H9 (cell line): ENCODE results near the gene CRAMP1. TPM values are rescaled to one million over a fixed set of nuclear protein-coding genes. Genes with fewer than 3 reads are reported as not detected.

Source experiments
- DNase-seq: peaks from one replicate; pipeline ENCODE4 v3.0.0-alpha.2; 2017
- H2AFZ ChIP-seq: one replicate; pipeline ENCODE4 v1.6.1; 2013; ENCODE audit warnings: mild to moderate bottlenecking, low read length, control low read depth, moderate library complexity
- H2AK5ac ChIP-seq: 2 replicates; pipeline ENCODE4 v1.6.1; 2013; ENCODE audit warnings: low read length, control low read depth, mixed read lengths; ENCODE audit not compliant: insufficient read length
- H2BK120ac ChIP-seq: one replicate; pipeline ENCODE4 v1.6.1; 2013; ENCODE audit warnings: low read depth, mild to moderate bottlenecking, low read length, control low read depth, inconsistent platforms; ENCODE audit not compliant: poor library complexity, severe bottlenecking
- H2BK12ac ChIP-seq: 2 replicates; pipeline ENCODE4 v1.6.1; 2013; ENCODE audit warnings: low read length, control low read depth, mixed read lengths, low read depth; ENCODE audit not compliant: insufficient read length
- H2BK15ac ChIP-seq: 2 replicates; pipeline ENCODE4 v1.6.1; 2013; ENCODE audit warnings: low read depth, low read length, control low read depth
- H2BK20ac ChIP-seq: one replicate; pipeline ENCODE4 v1.6.1; 2013; ENCODE audit warnings: low read depth, mild to moderate bottlenecking, low read length, control low read depth, inconsistent platforms; ENCODE audit not compliant: poor library complexity, severe bottlenecking
- H2BK5ac ChIP-seq: 2 replicates; pipeline ENCODE4 v1.6.1; 2013; ENCODE audit warnings: low read length, control low read depth, mixed read lengths; ENCODE audit not compliant: insufficient read length
- H3K14ac ChIP-seq: 2 replicates; pipeline ENCODE4 v1.6.1; 2013; ENCODE audit warnings: low read length, control low read depth; ENCODE audit not compliant: insufficient read depth
- H3K18ac ChIP-seq: 2 replicates; pipeline ENCODE4 v1.6.1; 2013; ENCODE audit warnings: low read depth, mild to moderate bottlenecking, mixed read lengths, low read length, control low read depth; ENCODE audit not compliant: insufficient read length
- H3K23ac ChIP-seq: 2 replicates; pipeline ENCODE4 v1.6.1; 2013; ENCODE audit warnings: low read length, control low read depth, mixed read lengths, low read depth; ENCODE audit not compliant: insufficient read length
- H3K23me2 ChIP-seq: 2 replicates; pipeline ENCODE4 v1.6.1; 2013; ENCODE audit warnings: low read depth, mild to moderate bottlenecking, mixed read lengths, low read length, control low read depth; ENCODE audit not compliant: insufficient read length, poor library complexity, severe bottlenecking
- H3K27ac ChIP-seq: 2 replicates; pipeline ENCODE4 v1.5.1; 2013; ENCODE audit warnings: low read length, control low read depth, mixed read lengths, low read depth; ENCODE audit not compliant: insufficient read length
- H3K27me3 ChIP-seq: 2 replicates; pipeline ENCODE4 v1.6.1; 2013; ENCODE audit warnings: low read length, control low read depth, inconsistent platforms; ENCODE audit not compliant: insufficient read depth
- H3K4ac ChIP-seq: 2 replicates; pipeline ENCODE4 v1.6.1; 2013; ENCODE audit warnings: low read depth, mild to moderate bottlenecking, control low read depth, inconsistent platforms, low read length, moderate library complexity
- H3K4me1 ChIP-seq: 2 replicates; pipeline ENCODE4 v1.6.1; 2013; ENCODE audit warnings: low read length, control low read depth, inconsistent platforms; ENCODE audit not compliant: insufficient read depth
- H3K4me2 ChIP-seq: 2 replicates; pipeline ENCODE4 v1.6.1; 2013; ENCODE audit warnings: low read length, control low read depth, mixed read lengths; ENCODE audit not compliant: insufficient read length, insufficient read depth
- H3K56ac ChIP-seq: 2 replicates; pipeline ENCODE4 v1.6.1; 2013; ENCODE audit warnings: low read depth, mild to moderate bottlenecking, mixed read lengths, low read length, control low read depth; ENCODE audit not compliant: insufficient read length
- H3K79me1 ChIP-seq: 2 replicates; pipeline ENCODE4 v1.6.1; 2013; ENCODE audit warnings: low read depth, mild to moderate bottlenecking, moderate library complexity, low read length, control low read depth, inconsistent platforms; ENCODE audit not compliant: insufficient read depth, poor library complexity, severe bottlenecking
- H3K79me2 ChIP-seq: 2 replicates; pipeline ENCODE4 v1.6.1; 2013; ENCODE audit warnings: low read length, control low read depth, inconsistent platforms; ENCODE audit not compliant: insufficient read depth
- H3K9ac ChIP-seq: 2 replicates; pipeline ENCODE4 v1.6.1; 2013; ENCODE audit warnings: low read length, control low read depth, mixed read lengths; ENCODE audit not compliant: insufficient read length; ENCODE audit errors: extremely low read depth
- H3K9me3 ChIP-seq: one replicate; pipeline ENCODE4 v1.6.1; 2013; ENCODE audit warnings: low read depth, low read length, inconsistent platforms; ENCODE audit not compliant: control insufficient read depth
- H3T11ph ChIP-seq: one replicate; pipeline ENCODE4 v1.6.1; 2013; ENCODE audit warnings: mild to moderate bottlenecking, low read length, control low read depth, inconsistent platforms
- H4K20me1 ChIP-seq: one replicate; pipeline ENCODE4 v1.6.1; 2013; ENCODE audit not compliant: control insufficient read depth, insufficient read length, insufficient read depth
- H4K5ac ChIP-seq: 2 replicates; pipeline ENCODE4 v1.6.1; 2013; ENCODE audit warnings: low read depth, mild to moderate bottlenecking, mixed read lengths, low read length, control low read depth; ENCODE audit not compliant: insufficient read length
- H4K8ac ChIP-seq: replicated peaks from 2 replicates; pipeline ENCODE4 v1.6.1; 2013; ENCODE audit warnings: low read length, control low read depth, mixed read lengths, low read depth; ENCODE audit not compliant: insufficient read length
- H4K91ac ChIP-seq: 2 replicates; pipeline ENCODE4 v1.6.1; 2013; ENCODE audit warnings: low read depth, mild to moderate bottlenecking, moderate library complexity, mixed read lengths, low read length, control low read depth; ENCODE audit not compliant: insufficient read length
- H3K27ac Mint-ChIP-seq, 3 experiments: 2 replicates in 2 of 3; 3 replicates in 1 of 3; pipeline ENCODE4 v1.8.0; 2020 to 2021; ENCODE audit warnings: mixed read lengths in 3 of 3, mild to moderate bottlenecking in 1 of 3, moderate library complexity in 1 of 3
- H3K27me3 Mint-ChIP-seq: 2 replicates; pipeline ENCODE4 v1.8.0; 2021; ENCODE audit warnings: low read depth, mild to moderate bottlenecking, moderate library complexity, mixed read lengths
- H3K36me3 Mint-ChIP-seq, 3 experiments: 2 replicates in 2 of 3; 3 replicates in 1 of 3; pipeline ENCODE4 v1.8.0; 2020 to 2021; ENCODE audit warnings: low read depth in 3 of 3, mixed read lengths in 3 of 3; ENCODE audit not compliant: insufficient read depth in 1 of 3
- H3K4me1 Mint-ChIP-seq, 2 experiments: 2 replicates each; pipeline ENCODE4 v1.8.0; 2020; ENCODE audit warnings: mixed read lengths in 2 of 2
- H3K4me3 Mint-ChIP-seq, 2 experiments: 2 replicates in 1 of 2; 3 replicates in 1 of 2; pipeline ENCODE4 v1.8.0; 2020 to 2021; ENCODE audit warnings: mild to moderate bottlenecking in 2 of 2, mixed read lengths in 2 of 2, moderate library complexity in 1 of 2
- H3K9me3 Mint-ChIP-seq, 2 experiments: 2 replicates in 1 of 2; 3 replicates in 1 of 2; pipeline ENCODE4 v1.8.0; 2020; ENCODE audit warnings: mild to moderate bottlenecking in 2 of 2, mixed read lengths in 2 of 2, moderate library complexity in 1 of 2
- CTCF ChIP-seq: fragments of 200-600 bp; sonication (generic); conservative IDR thresholded peaks from 3 replicates; pipeline ENCODE4 v1.8.0; 2021; ENCODE audit warnings: antibody characterized with exemption, mild to moderate bottlenecking
- WGBS: extraction: QIAGEN DNeasy Blood & Tissue Kit; methylation state at CpG from one replicate; pipeline ENCODE4 v1.1.7; 2013; ENCODE audit warnings: missing lambda C conversion rate, low lambda C conversion rate, mixed read lengths; ENCODE audit not compliant: insufficient read length; ENCODE audit errors: extremely low coverage; 5-methylcytosine and 5-hydroxymethylcytosine counted together
- total RNA-seq: library from RNA; stranded (reverse); gene quantifications from 2 replicates; pipeline ENCODE4 v1.2.1, GENCODE V29; 2021

CRAMP1 gene
- total RNA-seq, 1 experiment from 2014 or later: 46.2 TPM

DNA sequence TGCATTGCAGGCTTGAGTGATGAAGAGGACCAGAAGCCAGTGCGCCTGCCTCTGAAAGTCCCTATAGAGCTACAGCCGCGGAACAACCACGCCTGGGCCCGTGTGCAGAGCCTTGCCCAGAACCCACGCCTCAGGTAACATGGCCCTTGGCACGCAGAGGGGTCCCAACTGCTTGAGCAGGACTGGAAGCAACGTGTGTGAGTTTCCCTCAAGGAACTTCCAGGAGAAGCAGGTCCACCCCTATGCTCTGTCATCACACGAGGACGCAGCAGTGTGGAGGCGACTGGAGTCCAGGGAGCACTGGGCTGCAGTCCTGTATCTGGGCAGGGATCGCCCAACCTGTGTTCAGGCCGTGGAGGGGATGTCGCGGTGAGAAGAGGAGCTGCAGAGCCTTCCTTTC, 40.9 kb downstream of the CRAMP1 start:
- H3K4me1 Mint-ChIP-seq: no peaks in the 10 kb centered on the region
- WGBS: no CpG with 5 or more reads among the region's 15 CpGs
- Histone ChIP-seq H3K9ac (no peak overlapping the region), H4K20me1 (no peaks in the 10 kb centered on the region), H3K9me3 (no peaks in the 10 kb centered on the region), H3K79me1 (no peaks in the 10 kb centered on the region), H3K56ac (no peak overlapping the region), H4K5ac (no peak overlapping the region), H3K4me2 (no peak overlapping the region), H3K79me2 (no peaks in the 10 kb centered on the region), H3K14ac (no peak overlapping the region), H2BK20ac (no peak overlapping the region), H3K23me2 (peaks cover 4% of the 10 kb centered on the region), H2BK12ac (no peak overlapping the region), H3K23ac (no peak overlapping the region), H3K4me1 (no peaks in the 10 kb centered on the region), H2AFZ (no peak overlapping the region), H3T11ph (no peak overlapping the region), H2BK15ac (no peak overlapping the region), H2BK5ac (no peak overlapping the region), H2BK120ac (no peak overlapping the region), H4K8ac (no peak overlapping the region), H4K91ac (no peak overlapping the region), H3K18ac (no peak overlapping the region), H2AK5ac (no peak overlapping the region), H3K27ac (no peak overlapping the region), H3K4ac (no peak overlapping the region), H3K27me3 (no peaks in the 10 kb centered on the region)
- peaks cover under 1% of the 10 kb centered on the region; the same call in 1 of the 2 replicates for H3K27me3 Mint-ChIP-seq
- H3K4me3 Mint-ChIP-seq: no peak overlapping the region
- no peak for DNase-seq
- no peak for TF ChIP-seq CTCF
- H3K36me3 Mint-ChIP-seq: peaks cover 25 to 66% (median 56%) of the 10 kb centered on the region in 3 experiments
- no peaks in the 10 kb centered on the region for H3K9me3 Mint-ChIP-seq
- no peak overlapping the region; a peak in 1 of 7 replicates for H3K27ac Mint-ChIP-seq
